RWPE2 (cell line): ENCODE measurements around the gene TBCB.

Experiments
- ATAC-seq: fragments of 200-7000 bp; cut with Tn5 transposase; 3 replicates; pipeline ENCODE4 v1.9.1; 2021; ENCODE audit warnings: low read depth
- DNase-seq: peaks from one replicate; pipeline ENCODE4 v3.0.0-alpha.2; 2020; ENCODE audit warnings: low spot score
- H3K27ac ChIP-seq: fragments of 450-650 bp; 2 replicates; pipeline ENCODE4 v1.5.1; 2017; ENCODE audit warnings: mild to moderate bottlenecking; ENCODE audit not compliant: poor library complexity, severe bottlenecking
- H3K27me3 ChIP-seq: fragments of 250-450 bp; sonication (Bioruptor Pico); 2 replicates; pipeline ENCODE4 v1.5.1; 2021; ENCODE audit warnings: mild to moderate bottlenecking, moderate library complexity; ENCODE audit not compliant: insufficient read depth, poor library complexity, severe bottlenecking
- H3K36me3 ChIP-seq: fragments of 250-450 bp; sonication (Bioruptor Pico); 2 replicates; pipeline ENCODE4 v1.5.1; 2020; ENCODE audit warnings: low read depth, mild to moderate bottlenecking, moderate library complexity
- H3K4me1 ChIP-seq: fragments of 250-450 bp; sonication (Bioruptor Pico); 2 replicates; pipeline ENCODE4 v1.5.1; 2021; ENCODE audit warnings: mild to moderate bottlenecking, moderate library complexity; ENCODE audit not compliant: insufficient read depth, poor library complexity, severe bottlenecking
- H3K4me3 ChIP-seq: fragments of 250-450 bp; sonication (Bioruptor Pico); 2 replicates; pipeline ENCODE4 v1.5.1; 2021; ENCODE audit warnings: mild to moderate bottlenecking, moderate library complexity; ENCODE audit not compliant: severe bottlenecking
- H3K9me3 ChIP-seq: fragments of 250-450 bp; sonication (Bioruptor Pico); 2 replicates; pipeline ENCODE4 v1.5.1; 2021; ENCODE audit warnings: mild to moderate bottlenecking, moderate library complexity; ENCODE audit not compliant: severe bottlenecking
- TF ChIP-seq, protein P1 (sequence below): fragments of 450-650 bp; IDR thresholded peaks from one replicate; pipeline ENCODE4 v1.5.1; 2017; ENCODE audit warnings: mild to moderate bottlenecking, moderate library complexity; ENCODE audit not compliant: poor library complexity, severe bottlenecking

Gene TBCB

DNA sequence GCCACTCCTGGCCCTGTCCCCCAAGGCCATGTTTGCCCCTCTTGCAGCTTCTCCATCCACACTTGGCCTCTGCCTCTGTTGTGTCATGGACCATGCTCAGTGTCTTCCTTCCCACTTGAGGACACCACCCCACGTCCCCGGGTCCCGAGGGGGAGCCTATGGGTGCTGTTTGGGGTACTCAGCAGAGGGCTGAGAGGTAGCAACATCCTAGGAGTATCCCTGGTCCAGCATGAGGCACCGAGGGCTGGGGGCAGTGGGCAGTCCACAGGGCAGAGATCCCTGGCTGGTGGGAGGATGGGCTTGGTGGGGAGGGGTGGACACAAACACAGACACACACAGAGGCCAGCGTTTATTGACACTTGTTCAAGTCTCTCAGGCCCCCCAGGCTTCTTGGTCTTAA, 35.3 kb downstream of the TBCB start:
- TF ChIP-seq, protein P1, sequence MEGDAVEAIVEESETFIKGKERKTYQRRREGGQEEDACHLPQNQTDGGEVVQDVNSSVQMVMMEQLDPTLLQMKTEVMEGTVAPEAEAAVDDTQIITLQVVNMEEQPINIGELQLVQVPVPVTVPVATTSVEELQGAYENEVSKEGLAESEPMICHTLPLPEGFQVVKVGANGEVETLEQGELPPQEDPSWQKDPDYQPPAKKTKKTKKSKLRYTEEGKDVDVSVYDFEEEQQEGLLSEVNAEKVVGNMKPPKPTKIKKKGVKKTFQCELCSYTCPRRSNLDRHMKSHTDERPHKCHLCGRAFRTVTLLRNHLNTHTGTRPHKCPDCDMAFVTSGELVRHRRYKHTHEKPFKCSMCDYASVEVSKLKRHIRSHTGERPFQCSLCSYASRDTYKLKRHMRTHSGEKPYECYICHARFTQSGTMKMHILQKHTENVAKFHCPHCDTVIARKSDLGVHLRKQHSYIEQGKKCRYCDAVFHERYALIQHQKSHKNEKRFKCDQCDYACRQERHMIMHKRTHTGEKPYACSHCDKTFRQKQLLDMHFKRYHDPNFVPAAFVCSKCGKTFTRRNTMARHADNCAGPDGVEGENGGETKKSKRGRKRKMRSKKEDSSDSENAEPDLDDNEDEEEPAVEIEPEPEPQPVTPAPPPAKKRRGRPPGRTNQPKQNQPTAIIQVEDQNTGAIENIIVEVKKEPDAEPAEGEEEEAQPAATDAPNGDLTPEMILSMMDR, result no peak
- H3K27ac ChIP-seq, result peak overlapping the region; percentile 40
- peaks cover 13% of the 10 kb centered on the region for H3K4me1 ChIP-seq
- H3K27me3 ChIP-seq, result no peaks in the 10 kb centered on the region
- H3K36me3 ChIP-seq, result peaks cover 71% of the 10 kb centered on the region
- ATAC-seq, result no peak
- no peak overlapping the region for H3K4me3 ChIP-seq
- DNase-seq, result no peak
- H3K9me3 ChIP-seq, result no peaks in the 10 kb centered on the region

DNA sequence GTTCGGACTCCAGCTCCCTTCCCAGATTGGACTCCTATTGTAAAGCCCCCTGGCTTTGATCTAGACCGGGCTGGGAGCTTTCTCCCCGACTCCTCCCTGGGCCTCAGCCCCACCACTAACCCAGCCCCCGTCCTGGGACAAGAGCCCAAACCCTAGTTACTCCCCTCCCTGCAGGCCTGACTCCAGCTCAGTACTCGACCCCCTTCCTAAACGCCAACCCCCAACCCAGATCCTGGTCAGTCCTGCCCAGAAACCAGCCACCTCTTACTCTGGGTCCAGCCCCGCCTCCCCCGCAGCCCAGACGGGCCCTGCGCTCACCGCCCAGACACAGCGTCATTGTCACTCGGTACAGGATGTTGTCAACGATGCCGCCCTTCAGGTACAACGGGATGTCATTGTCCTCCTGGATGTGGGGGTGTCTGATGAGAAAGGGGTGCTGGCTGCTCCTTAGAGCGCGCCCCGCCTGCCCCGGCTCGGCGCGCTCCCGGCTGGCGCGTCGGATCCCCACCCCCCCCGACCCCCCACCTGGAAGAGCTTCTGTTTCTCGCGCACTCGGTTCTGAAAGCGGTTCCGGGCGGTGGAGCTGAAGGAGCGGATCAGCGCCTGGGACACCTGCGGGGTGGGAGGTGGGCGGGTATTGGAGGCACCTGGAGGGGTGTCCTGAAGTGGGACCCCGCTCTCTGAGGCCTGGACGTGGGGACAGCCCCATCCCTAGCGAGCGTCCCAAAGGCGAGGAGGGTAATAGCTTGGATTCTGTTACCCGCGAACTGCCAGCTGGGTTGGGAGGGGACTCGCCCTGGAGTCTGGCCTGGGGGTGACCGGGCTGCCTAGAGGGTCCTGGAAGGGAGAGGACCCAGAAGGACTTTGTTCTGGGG, 36.1 kb downstream of the TBCB start:
- no peaks in the 10 kb centered on the region for H3K9me3 ChIP-seq
- peaks cover 63% of the 10 kb centered on the region for H3K36me3 ChIP-seq
- ATAC-seq (no peak), DNase-seq (no peak)
- H3K4me3 ChIP-seq, result no peak overlapping the region
- H3K27me3 ChIP-seq, result no peaks in the 10 kb centered on the region
- TF ChIP-seq, protein P1, result no peak
- H3K27ac ChIP-seq, result no peak overlapping the region
- H3K4me1 ChIP-seq, result peaks cover 13% of the 10 kb centered on the region

DNA sequence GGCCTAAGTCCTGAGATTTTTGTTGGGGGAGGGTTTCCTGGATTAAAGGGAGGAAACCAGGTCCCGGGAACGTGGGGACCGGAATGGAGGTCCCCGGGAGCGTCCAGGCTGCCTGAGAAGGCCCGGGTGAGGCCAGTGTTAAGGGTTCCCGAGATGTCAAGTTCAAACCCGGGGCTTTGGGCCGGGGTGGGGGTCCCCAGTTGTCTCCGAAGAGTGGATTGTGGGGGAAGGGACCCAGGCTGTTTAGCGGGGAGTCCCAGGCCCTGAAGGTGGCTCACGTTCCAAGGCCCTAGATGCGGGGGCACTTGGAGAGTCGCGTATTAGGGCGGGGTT, 36.7 kb downstream of the TBCB start:
- ATAC-seq (no peak), DNase-seq (no peak)
- Histone ChIP-seq H3K36me3 (peaks cover 57% of the 10 kb centered on the region), H3K4me1 (peaks cover 13% of the 10 kb centered on the region), H3K4me3 (no peak overlapping the region), H3K9me3 (no peaks in the 10 kb centered on the region), H3K27me3 (no peaks in the 10 kb centered on the region), H3K27ac (no peak overlapping the region)
- TF ChIP-seq, protein P1, result no peak

DNA sequence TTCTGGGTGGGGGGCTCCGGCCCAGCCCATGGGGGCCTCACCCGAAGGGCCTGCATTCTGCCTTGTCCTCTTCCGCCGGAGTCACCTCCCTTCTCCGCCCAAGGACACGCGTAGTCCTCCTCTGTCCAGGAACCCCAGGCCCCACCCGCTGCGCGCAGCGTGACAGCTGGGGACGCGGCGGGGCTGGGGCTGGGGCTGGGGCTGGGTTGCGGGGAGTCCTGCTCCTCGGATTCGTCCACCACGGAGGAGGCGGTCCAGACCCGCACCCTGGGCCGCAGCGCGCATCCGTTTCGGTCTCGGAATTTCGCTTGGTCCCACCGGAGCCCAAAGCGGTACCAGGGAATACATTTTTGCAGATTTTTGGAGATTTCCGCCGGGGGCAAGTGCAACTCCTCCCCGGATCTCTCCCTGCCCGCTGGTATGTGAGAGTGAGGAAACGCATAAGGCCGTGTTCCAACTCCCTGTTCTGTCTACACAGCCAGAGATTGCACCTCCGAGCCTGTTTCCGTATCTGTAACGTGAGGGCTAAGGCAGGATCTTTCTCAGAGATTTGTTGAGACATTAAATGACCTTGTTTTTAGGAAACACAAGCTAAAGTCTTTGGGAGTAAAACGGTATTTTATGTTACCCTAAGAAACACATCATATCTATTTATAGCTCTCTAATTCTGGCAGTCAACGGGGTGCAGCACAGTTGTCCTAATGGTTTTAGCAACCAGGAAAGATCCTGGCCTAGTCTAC, 37.3 kb downstream of the TBCB start, which contains the start of gene COX7A1:
Gene COX7A1, minus strand, starts transcription at position 96 of the 740 bp plus-strand sequence. Its CDS starts 40 bp downstream, at position 56.
- Histone ChIP-seq H3K9me3 (no peaks in the 10 kb centered on the region), H3K36me3 (peaks cover 51% of the 10 kb centered on the region), H3K27ac (no peak within 1 kb of the TSS), H3K4me1 (peaks cover 13% of the 10 kb centered on the region), H3K27me3 (no peaks in the 10 kb centered on the region), H3K4me3 (no peak within 1 kb of the TSS)
- ATAC-seq (no peak), DNase-seq (no peak)
- TF ChIP-seq, protein P1, result no peak

DNA sequence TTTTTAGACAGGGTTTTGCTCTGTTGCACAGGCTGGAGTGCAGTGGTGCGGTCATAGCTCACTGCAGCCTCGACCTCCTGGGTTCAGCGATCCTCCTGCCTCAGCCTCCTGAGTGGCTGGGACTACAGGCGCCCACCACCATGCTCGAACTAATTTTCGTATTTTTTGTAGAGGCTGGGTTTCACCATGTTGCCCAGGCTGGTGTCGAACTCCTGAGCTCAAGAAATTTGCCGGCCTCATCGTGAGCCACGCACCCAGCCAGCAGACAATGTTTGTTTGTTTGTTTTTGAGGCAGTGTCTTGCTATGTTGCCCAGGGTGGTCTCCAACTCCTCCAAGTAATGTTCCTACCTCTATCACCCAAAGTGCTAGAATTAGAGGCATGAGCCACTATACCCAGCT, 37.9 kb downstream of the TBCB start:
- no peak overlapping the region for H3K4me3 ChIP-seq
- peaks cover 13% of the 10 kb centered on the region for H3K4me1 ChIP-seq
- DNase-seq, result no peak
- no peak overlapping the region for H3K27ac ChIP-seq
- no peak for ATAC-seq
- H3K27me3 ChIP-seq, result no peaks in the 10 kb centered on the region
- no peaks in the 10 kb centered on the region for H3K9me3 ChIP-seq
- H3K36me3 ChIP-seq, result peaks cover 45% of the 10 kb centered on the region
- TF ChIP-seq, protein P1, result no peak
